ENCODE data around the gene NAALADL2. TPM values are rescaled to one million over a fixed set of nuclear protein-coding genes. Genes with fewer than 3 reads are reported as not detected.

The NAALADL2 gene
- polyA plus RNA-seq, 1 donor from 2014 or later = 1.6 TPM

DNA sequence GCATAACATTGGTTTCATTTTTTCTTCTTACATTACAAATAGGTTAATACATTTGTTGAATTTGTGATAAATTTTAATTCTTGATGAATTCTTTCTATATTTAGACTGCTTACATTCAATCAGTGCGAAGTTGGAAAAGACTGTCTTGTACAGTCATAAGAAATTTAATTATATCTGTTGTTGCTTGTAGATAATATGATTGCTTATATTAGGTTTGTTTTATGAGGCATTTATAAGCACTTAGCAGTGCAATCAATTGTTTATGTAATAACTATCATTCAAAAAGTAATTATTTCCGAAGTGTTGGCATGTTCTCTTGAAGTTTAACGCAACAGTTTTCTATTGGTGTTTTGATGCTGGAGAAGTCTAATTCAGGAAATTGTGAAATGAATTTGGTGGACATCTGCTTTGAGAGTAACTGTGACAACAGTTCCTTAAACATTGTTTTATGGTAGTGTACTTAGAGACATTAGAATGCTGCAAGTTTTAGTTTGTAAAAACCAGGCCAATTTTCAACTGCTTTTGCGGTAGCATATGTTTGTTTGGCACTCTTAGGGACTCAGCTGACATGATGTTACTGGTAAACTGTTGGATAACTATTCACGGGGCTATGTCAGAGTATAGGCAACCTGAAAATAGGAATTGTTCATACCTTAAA, 99.7 kb downstream of the NAALADL2 start:
- H3K4me2 ChIP-seq (ENCODE audit: low read length) = no peak overlapping the region

DNA sequence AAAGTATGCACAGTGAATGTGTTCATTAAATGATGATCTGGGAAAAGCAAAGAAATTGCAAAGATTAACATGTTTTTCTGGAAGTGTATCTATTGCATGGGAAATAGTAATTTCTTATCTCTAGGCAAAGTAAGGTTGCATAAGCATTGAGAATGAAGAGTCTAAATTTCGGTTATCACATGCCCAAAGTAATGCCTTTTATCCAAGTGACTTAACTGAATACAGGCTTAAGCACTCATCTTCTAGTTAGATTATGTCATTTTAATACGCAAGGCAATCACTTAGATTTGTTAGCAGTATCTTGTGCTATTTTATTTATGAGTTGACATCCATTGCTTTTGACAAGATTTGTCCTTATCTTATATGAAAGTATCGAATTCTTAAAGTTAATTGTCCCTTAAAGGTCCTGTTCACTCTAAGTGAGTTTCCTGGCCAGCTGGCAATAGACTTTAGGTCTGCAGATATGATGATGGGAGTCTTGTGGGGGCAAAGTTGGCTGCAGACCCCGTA, 100.5 kb downstream of the NAALADL2 start:
- Histone ChIP-seq H3K79me2 (replicated peaks; ENCODE audit: insufficient read depth, low read length) (no peaks in the 10 kb centered on the region), H3K36me3 (ENCODE audit: insufficient read depth, low read length) (no peaks in the 10 kb centered on the region), H3K9me2 (ENCODE audit: insufficient read depth, low read length) (no peaks in the 10 kb centered on the region), H3K27ac (ENCODE audit: low read length) (no peak overlapping the region), H3K4me3 (ENCODE audit: low read length) (no peak overlapping the region), H4K20me1 (ENCODE audit: insufficient read depth) (no peaks in the 10 kb centered on the region), H3K9ac (ENCODE audit: low read length) (no peak overlapping the region), H3K27me3 (ENCODE audit: insufficient read depth, low read depth, low read length) (no peaks in the 10 kb centered on the region), H3K4me2 (ENCODE audit: low read length) (no peak overlapping the region), H2AFZ (ENCODE audit: low read depth, low read length) (no peak overlapping the region), H3F3A (ENCODE audit: insufficient read depth, low read length, poor library complexity, severe bottlenecking) (no peaks in the 10 kb centered on the region), H3K9me3 (ENCODE audit: low read length) (no peaks in the 10 kb centered on the region)
- TF ChIP-seq, protein P1, sequence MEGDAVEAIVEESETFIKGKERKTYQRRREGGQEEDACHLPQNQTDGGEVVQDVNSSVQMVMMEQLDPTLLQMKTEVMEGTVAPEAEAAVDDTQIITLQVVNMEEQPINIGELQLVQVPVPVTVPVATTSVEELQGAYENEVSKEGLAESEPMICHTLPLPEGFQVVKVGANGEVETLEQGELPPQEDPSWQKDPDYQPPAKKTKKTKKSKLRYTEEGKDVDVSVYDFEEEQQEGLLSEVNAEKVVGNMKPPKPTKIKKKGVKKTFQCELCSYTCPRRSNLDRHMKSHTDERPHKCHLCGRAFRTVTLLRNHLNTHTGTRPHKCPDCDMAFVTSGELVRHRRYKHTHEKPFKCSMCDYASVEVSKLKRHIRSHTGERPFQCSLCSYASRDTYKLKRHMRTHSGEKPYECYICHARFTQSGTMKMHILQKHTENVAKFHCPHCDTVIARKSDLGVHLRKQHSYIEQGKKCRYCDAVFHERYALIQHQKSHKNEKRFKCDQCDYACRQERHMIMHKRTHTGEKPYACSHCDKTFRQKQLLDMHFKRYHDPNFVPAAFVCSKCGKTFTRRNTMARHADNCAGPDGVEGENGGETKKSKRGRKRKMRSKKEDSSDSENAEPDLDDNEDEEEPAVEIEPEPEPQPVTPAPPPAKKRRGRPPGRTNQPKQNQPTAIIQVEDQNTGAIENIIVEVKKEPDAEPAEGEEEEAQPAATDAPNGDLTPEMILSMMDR (IDR thresholded peaks at IDR 0.05; ENCODE audit: poor library complexity, severe bottlenecking) = no peak
- TF ChIP-seq TAF1 (IDR thresholded peaks at IDR 0.05; ENCODE audit: low read depth) (no peak), EZH2 (IDR thresholded peaks at IDR 0.05; ENCODE audit: borderline replicate concordance, insufficient read depth, low read length, poor library complexity, severe bottlenecking) (no peak), SMC3 (conservative IDR thresholded peaks at IDR 0.05; ENCODE audit: poor library complexity) (no peak), POLR2AphosphoS5 (IDR thresholded peaks at IDR 0.05) (no peak), EP300 (conservative IDR thresholded peaks at IDR 0.05; ENCODE audit: poor library complexity, severe bottlenecking) (no peak), RAD21 (conservative IDR thresholded peaks at IDR 0.05) (no peak), MXI1 (conservative IDR thresholded peaks at IDR 0.05; ENCODE audit: poor library complexity, severe bottlenecking) (no peak)
- TF ChIP-seq, protein P2, sequence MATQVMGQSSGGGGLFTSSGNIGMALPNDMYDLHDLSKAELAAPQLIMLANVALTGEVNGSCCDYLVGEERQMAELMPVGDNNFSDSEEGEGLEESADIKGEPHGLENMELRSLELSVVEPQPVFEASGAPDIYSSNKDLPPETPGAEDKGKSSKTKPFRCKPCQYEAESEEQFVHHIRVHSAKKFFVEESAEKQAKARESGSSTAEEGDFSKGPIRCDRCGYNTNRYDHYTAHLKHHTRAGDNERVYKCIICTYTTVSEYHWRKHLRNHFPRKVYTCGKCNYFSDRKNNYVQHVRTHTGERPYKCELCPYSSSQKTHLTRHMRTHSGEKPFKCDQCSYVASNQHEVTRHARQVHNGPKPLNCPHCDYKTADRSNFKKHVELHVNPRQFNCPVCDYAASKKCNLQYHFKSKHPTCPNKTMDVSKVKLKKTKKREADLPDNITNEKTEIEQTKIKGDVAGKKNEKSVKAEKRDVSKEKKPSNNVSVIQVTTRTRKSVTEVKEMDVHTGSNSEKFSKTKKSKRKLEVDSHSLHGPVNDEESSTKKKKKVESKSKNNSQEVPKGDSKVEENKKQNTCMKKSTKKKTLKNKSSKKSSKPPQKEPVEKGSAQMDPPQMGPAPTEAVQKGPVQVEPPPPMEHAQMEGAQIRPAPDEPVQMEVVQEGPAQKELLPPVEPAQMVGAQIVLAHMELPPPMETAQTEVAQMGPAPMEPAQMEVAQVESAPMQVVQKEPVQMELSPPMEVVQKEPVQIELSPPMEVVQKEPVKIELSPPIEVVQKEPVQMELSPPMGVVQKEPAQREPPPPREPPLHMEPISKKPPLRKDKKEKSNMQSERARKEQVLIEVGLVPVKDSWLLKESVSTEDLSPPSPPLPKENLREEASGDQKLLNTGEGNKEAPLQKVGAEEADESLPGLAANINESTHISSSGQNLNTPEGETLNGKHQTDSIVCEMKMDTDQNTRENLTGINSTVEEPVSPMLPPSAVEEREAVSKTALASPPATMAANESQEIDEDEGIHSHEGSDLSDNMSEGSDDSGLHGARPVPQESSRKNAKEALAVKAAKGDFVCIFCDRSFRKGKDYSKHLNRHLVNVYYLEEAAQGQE (IDR thresholded peaks at IDR 0.05; ENCODE audit: borderline replicate concordance) = no peak

More for the DNA sequence above, 99.7 kb downstream of the NAALADL2 start:
- Histone ChIP-seq H3K79me2 (replicated peaks; ENCODE audit: insufficient read depth, low read length) (no peaks in the 10 kb centered on the region), H3K27me3 (ENCODE audit: insufficient read depth, low read depth, low read length) (no peaks in the 10 kb centered on the region), H3K9me2 (ENCODE audit: insufficient read depth, low read length) (no peaks in the 10 kb centered on the region), H3K9ac (ENCODE audit: low read length) (no peak overlapping the region), H3K4me3 (ENCODE audit: low read length) (no peak overlapping the region), H3K36me3 (ENCODE audit: insufficient read depth, low read length) (no peaks in the 10 kb centered on the region), H3K27ac (ENCODE audit: low read length) (no peak overlapping the region), H2AFZ (ENCODE audit: low read depth, low read length) (no peak overlapping the region), H3F3A (ENCODE audit: insufficient read depth, low read length, poor library complexity, severe bottlenecking) (no peaks in the 10 kb centered on the region), H3K9me3 (ENCODE audit: low read length) (no peaks in the 10 kb centered on the region), H4K20me1 (ENCODE audit: insufficient read depth) (no peaks in the 10 kb centered on the region)
- TF ChIP-seq RAD21 (conservative IDR thresholded peaks at IDR 0.05) = no peak
- no peak for TF ChIP-seq POLR2AphosphoS5 (IDR thresholded peaks at IDR 0.05)
- TF ChIP-seq EZH2 (IDR thresholded peaks at IDR 0.05; ENCODE audit: borderline replicate concordance, insufficient read depth, low read length, poor library complexity, severe bottlenecking) = no peak
- TF ChIP-seq SMC3 (conservative IDR thresholded peaks at IDR 0.05; ENCODE audit: poor library complexity) = no peak
- no peak for TF ChIP-seq EP300 (conservative IDR thresholded peaks at IDR 0.05; ENCODE audit: poor library complexity, severe bottlenecking)
- TF ChIP-seq, protein P2 (IDR thresholded peaks at IDR 0.05; ENCODE audit: borderline replicate concordance) = no peak
- TF ChIP-seq, protein P1 (IDR thresholded peaks at IDR 0.05; ENCODE audit: poor library complexity, severe bottlenecking) = no peak
- no peak for TF ChIP-seq TAF1 (IDR thresholded peaks at IDR 0.05; ENCODE audit: low read depth)
- no peak for TF ChIP-seq MXI1 (conservative IDR thresholded peaks at IDR 0.05; ENCODE audit: poor library complexity, severe bottlenecking)
